ENCODE data around the gene APOL6. TPM values are rescaled to one million over a fixed set of nuclear protein-coding genes. Genes with fewer than 3 reads are reported as not detected.

The APOL6 gene
- total and polyA plus RNA-seq, 10 of the 15 experiments (the other 5 are each of a cell fraction or from before 2014, with no cell fraction given): 4.3 to 22.9 (median 9.3) TPM

DNA sequence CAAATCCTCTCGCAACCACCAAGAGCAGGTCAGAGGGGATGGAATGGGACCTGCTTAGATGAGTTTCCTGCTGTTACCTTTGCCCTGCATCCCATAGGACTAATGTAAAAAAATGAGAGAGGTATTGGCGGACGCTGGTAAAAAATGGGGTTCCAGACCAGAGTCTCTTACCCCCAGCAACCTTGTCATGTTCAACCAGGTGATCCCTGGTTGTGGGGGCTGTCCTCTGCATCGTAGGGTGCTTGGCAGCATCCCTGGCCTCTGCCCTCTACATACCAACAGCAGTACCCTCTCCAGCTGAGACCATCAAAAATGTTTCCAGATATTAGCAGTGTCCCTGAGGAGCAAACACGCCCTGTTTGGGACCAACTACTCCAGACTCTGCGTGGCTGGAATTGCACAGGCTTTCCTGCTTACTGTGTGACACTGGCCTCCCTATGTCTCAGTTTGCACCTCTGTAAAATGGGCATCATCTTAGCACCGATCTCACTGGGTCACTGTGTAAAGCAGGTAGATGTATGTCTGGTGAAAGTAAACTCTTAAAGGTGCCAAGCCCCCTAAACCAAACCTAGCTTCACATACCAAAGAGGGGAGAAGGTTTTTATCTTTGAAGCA lies 1.5 kb downstream of the APOL6 start:
- intact Hi-C loops (cut with micrococcal nuclease; ENCODE audit: unreplicated experiment): no loop called here
- Histone ChIP-seq H3K27ac (ENCODE audit: control insufficient read depth, insufficient read depth) (peak overlapping the region; percentile 93), H3K4me2 (ENCODE audit: control insufficient read depth, insufficient read depth) (peak overlapping the region; percentile 94), H3K36me3 (ENCODE audit: control insufficient read depth in 2 of 2, insufficient read depth in 2 of 2, low read length in 1 of 2) (no peaks in the 10 kb centered on the region; a peak in 1 of 4 replicates), H3K27me3 (replicated peaks in 1 of 2; ENCODE audit: control insufficient read depth in 2 of 2, insufficient read depth in 2 of 2, low read length in 1 of 2) (no peaks in the 10 kb centered on the region), H3K4me1 (ENCODE audit: control insufficient read depth, insufficient read depth, low read length) (peaks cover 19% of the 10 kb centered on the region), H3K9ac (ENCODE audit: control insufficient read depth, insufficient read depth, low read length) (peak overlapping the region; percentile 96), H3K4me3 (peak overlapping the region; percentile 91), H4K20me1 (ENCODE audit: control insufficient read depth, insufficient read depth) (no peaks in the 10 kb centered on the region), H3K79me2 (ENCODE audit: control insufficient read depth, insufficient read depth, low read length) (peaks cover 20% of the 10 kb centered on the region), H2AFZ (ENCODE audit: control insufficient read depth, low read depth, low read length) (no peak overlapping the region), H3K9me3 (replicated peaks; ENCODE audit: control insufficient read depth, insufficient read depth, low read length) (peaks cover 2% of the 10 kb centered on the region; the same call in 1 of the 3 replicates)
- ChIA-PET RAD21 (ENCODE audit: unreplicated experiment) (interaction anchor here (2.5 to 2.9 kb wide), 2 partner anchors 21 to 41 kb away, joined by 8 to 30 read pairs; no protein-coding TSS in a partner anchor), SMC1A (ENCODE audit: uncharacterized antibody, unreplicated experiment) (interaction anchor here (0.6 to 3.1 kb wide), 5 partner anchors 14 to 41 kb away, joined by 3 to 12 read pairs (median 4); no protein-coding TSS in a partner anchor), CTCF (interaction anchor here (1.0 to 3.0 kb wide), 5 partner anchors 12 to 22 kb away, joined by 4 to 26 read pairs (median 7); no protein-coding TSS in a partner anchor), POLR2A (interaction anchor here (0.7 to 1.3 kb wide), 2 partner anchors 16 to 625 kb away, joined by 3 read pairs; no protein-coding TSS in a partner anchor)
- WGBS (ENCODE audit: insufficient coverage, insufficient replicate concordance, low lambda C conversion rate, missing lambda C conversion rate): 75% methylated on average over 7 of the region's 7 CpGs
- no peak for ATAC-seq
- BruUV-seq (replicated peaks): no TSS peak
- DNase-seq (ENCODE audit: low read depth, low spot score): no peak
- no peak for FAIRE-seq
- in situ Hi-C loops (cut with MboI): no loop called here
- TF ChIP-seq, protein P1, sequence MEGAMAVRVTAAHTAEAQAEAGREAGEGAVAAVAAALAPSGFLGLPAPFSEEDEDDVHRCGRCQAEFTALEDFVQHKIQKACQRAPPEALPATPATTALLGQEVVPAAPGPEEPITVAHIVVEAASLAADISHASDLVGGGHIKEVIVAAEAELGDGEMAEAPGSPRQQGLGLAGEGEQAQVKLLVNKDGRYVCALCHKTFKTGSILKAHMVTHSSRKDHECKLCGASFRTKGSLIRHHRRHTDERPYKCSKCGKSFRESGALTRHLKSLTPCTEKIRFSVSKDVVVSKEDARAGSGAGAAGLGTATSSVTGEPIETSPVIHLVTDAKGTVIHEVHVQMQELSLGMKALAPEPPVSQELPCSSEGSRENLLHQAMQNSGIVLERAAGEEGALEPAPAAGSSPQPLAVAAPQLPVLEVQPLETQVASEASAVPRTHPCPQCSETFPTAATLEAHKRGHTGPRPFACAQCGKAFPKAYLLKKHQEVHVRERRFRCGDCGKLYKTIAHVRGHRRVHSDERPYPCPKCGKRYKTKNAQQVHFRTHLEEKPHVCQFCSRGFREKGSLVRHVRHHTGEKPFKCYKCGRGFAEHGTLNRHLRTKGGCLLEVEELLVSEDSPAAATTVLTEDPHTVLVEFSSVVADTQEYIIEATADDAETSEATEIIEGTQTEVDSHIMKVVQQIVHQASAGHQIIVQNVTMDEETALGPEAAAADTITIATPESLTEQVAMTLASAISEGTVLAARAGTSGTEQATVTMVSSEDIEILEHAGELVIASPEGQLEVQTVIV (IDR thresholded peaks at IDR 0.05; ENCODE audit: borderline replicate concordance, partially characterized antibody): no peak
- TF ChIP-seq, protein P2, sequence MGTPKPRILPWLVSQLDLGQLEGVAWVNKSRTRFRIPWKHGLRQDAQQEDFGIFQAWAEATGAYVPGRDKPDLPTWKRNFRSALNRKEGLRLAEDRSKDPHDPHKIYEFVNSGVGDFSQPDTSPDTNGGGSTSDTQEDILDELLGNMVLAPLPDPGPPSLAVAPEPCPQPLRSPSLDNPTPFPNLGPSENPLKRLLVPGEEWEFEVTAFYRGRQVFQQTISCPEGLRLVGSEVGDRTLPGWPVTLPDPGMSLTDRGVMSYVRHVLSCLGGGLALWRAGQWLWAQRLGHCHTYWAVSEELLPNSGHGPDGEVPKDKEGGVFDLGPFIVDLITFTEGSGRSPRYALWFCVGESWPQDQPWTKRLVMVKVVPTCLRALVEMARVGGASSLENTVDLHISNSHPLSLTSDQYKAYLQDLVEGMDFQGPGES (IDR thresholded peaks at IDR 0.05): no peak
- TF ChIP-seq BHLHE40 (IDR thresholded peaks at IDR 0.05; ENCODE audit: borderline replicate concordance in 1 of 2, low read depth in 2 of 2, low read length in 1 of 2) (no peak), BACH1 (IDR thresholded peaks at IDR 0.05; ENCODE audit: borderline replicate concordance) (no peak), TARDBP (IDR thresholded peaks at IDR 0.05; ENCODE audit: borderline replicate concordance) (no peak), RCOR1 (conservative IDR thresholded peaks at IDR 0.05; ENCODE audit: low read depth, low read length) (no peak), MTA3 (IDR thresholded peaks at IDR 0.05; ENCODE audit: borderline replicate concordance, low read length) (no peak), SMAD1 (IDR thresholded peaks at IDR 0.05; ENCODE audit: low read depth, partially characterized antibody) (no peak), ASH2L (IDR thresholded peaks at IDR 0.05; ENCODE audit: borderline replicate concordance, low read depth) (no peak), YBX1 (IDR thresholded peaks at IDR 0.05) (no peak)
- TF ChIP-seq, protein P3, sequence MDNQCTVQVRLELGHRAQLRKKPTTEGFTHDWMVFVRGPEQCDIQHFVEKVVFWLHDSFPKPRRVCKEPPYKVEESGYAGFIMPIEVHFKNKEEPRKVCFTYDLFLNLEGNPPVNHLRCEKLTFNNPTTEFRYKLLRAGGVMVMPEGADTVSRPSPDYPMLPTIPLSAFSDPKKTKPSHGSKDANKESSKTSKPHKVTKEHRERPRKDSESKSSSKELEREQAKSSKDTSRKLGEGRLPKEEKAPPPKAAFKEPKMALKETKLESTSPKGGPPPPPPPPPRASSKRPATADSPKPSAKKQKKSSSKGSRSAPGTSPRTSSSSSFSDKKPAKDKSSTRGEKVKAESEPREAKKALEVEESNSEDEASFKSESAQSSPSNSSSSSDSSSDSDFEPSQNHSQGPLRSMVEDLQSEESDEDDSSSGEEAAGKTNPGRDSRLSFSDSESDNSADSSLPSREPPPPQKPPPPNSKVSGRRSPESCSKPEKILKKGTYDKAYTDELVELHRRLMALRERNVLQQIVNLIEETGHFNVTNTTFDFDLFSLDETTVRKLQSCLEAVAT (IDR thresholded peaks at IDR 0.05): no peak
- TF ChIP-seq, protein P4, sequence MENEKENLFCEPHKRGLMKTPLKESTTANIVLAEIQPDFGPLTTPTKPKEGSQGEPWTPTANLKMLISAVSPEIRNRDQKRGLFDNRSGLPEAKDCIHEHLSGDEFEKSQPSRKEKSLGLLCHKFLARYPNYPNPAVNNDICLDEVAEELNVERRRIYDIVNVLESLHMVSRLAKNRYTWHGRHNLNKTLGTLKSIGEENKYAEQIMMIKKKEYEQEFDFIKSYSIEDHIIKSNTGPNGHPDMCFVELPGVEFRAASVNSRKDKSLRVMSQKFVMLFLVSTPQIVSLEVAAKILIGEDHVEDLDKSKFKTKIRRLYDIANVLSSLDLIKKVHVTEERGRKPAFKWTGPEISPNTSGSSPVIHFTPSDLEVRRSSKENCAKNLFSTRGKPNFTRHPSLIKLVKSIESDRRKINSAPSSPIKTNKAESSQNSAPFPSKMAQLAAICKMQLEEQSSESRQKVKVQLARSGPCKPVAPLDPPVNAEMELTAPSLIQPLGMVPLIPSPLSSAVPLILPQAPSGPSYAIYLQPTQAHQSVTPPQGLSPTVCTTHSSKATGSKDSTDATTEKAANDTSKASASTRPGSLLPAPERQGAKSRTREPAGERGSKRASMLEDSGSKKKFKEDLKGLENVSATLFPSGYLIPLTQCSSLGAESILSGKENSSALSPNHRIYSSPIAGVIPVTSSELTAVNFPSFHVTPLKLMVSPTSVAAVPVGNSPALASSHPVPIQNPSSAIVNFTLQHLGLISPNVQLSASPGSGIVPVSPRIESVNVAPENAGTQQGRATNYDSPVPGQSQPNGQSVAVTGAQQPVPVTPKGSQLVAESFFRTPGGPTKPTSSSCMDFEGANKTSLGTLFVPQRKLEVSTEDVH (IDR thresholded peaks at IDR 0.05; ENCODE audit: low read depth, partially characterized antibody): no peak
